Ovary (tissue), 3 donors: ENCODE data around the gene DCAF7.

Source experiments
- CTCF ChIP-seq, 3 donors: fragments of 450-650 bp in 2 of 3; fragments of 200-600 bp in 1 of 3; IDR thresholded peaks; one replicate each; pipeline versions ENCODE4 v1.5.1 to v1.8.0; 2016 to 2022; ENCODE audit warnings: antibody characterized with exemption in 3 of 3, mild to moderate bottlenecking in 1 of 3
- POLR2A ChIP-seq: fragments of 450-650 bp; IDR thresholded peaks from one replicate; pipeline ENCODE4 v1.6.1; 2017; ENCODE audit warnings: antibody characterized with exemption, mild to moderate bottlenecking, moderate library complexity
- donor health status: DM: no; HTN: no; CAD: no.

GRCh38 chr17:63596856-63597586 lies 46.7 kb downstream of the DCAF7 start:
- TF ChIP-seq CTCF (IDR thresholded peaks at IDR 0.05) (no peak), POLR2A (no peak)
